ENCODE measurements around the gene PPP1R16B. TPM values are rescaled to one million over a fixed set of nuclear protein-coding genes. Genes with fewer than 3 reads are reported as not detected.

PPP1R16B gene
- polyA plus RNA-seq, 4 donors, result 0.89 to 11.9 (median 3.7) TPM

DNA sequence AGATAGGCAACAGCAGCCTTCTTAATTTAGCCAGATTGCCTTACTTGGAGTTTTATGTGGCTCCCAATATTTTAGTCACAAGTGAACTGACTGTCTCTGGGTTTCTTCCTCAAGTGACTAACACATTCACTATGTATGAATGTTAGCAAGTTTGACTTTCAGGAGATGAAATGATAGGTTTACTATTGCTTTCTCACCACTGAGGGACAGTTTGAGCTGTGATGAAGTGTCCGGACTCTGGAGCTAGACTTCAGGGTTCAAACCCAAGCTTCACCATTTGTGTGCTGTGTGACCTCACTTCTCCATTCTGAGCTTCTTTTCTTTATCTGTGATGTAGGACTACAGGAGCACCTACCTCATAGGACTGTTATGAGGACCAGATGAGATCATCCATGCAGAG is 164.8 kb downstream of the PPP1R16B start:
- peak overlapping the region; percentile 44 to 80 (median 46) for H3K27ac ChIP-seq (ENCODE audit: low read depth in 1 of 3, low read length in 2 of 3)
- no peaks in the 10 kb centered on the region for H3K27me3 ChIP-seq (ENCODE audit: control insufficient read depth in 3 of 3, insufficient read depth in 3 of 3, low read length in 3 of 3)
- peaks cover 0 to 11% (median 10%) of the 10 kb centered on the region in 3 donors for H3K36me3 ChIP-seq (ENCODE audit: control insufficient read depth in 3 of 3, insufficient read depth in 2 of 3, low read depth in 1 of 3, low read length in 3 of 3)
- no peak for FAIRE-seq
- H3K4me1 ChIP-seq (ENCODE audit: control insufficient read depth in 3 of 3, insufficient read depth in 2 of 3, low read depth in 1 of 3, low read length in 2 of 3), result peaks cover 0 to 9% (median 3%) of the 10 kb centered on the region in 3 donors
- no peaks in the 10 kb centered on the region for H3K9me3 ChIP-seq (ENCODE audit: control insufficient read depth in 2 of 2, insufficient read depth in 1 of 2, low read depth in 1 of 2, low read length in 1 of 2)
- H3K4me3 ChIP-seq (ENCODE audit: low read depth in 1 of 3, low read length in 3 of 3), result no peak overlapping the region
- peak; percentile 4 to 27 for DNase-seq
- 94 to 97% (median 94%) methylated on average over 1 of the region's 1 CpG for WGBS, 3 donors

Other genes starting within 250 kb of the PPP1R16B start
- not detected for gene ADIG, start 224.5 kb upstream of the PPP1R16B start, polyA plus RNA-seq
- under 1 TPM in 2 of 4 donors, not detected in 2; 0.01 to 0.06 TPM for gene ARHGAP40, start 203.9 kb upstream of the PPP1R16B start, polyA plus RNA-seq
- under 1 TPM in 1 of 4 donors, not detected in 3; 0.18 TPM for gene SLC32A1, start 81.2 kb upstream of the PPP1R16B start, polyA plus RNA-seq
- 1 to 10 TPM; 4.7 to 7.9 (median 6.8) TPM for gene ACTR5, start 57.2 kb upstream of the PPP1R16B start, polyA plus RNA-seq
- gene FAM83D, start 120.7 kb downstream of the PPP1R16B start, polyA plus RNA-seq, result 10 to 100 TPM in 1 of 4 donors, 1 to 10 TPM in 3; 1.1 to 11.6 (median 4.5) TPM
- gene DHX35, start 156.6 kb downstream of the PPP1R16B start, polyA plus RNA-seq, result 10 to 100 TPM in 1 of 4 donors, 1 to 10 TPM in 3; 6.5 to 10.8 (median 8.5) TPM

All from small intestine (tissue), 7 donors.